ENCODE measurements around the gene STK11. TPM values are rescaled to one million over a fixed set of nuclear protein-coding genes. Genes with fewer than 3 reads are reported as not detected.
A peak's percentile ranks its signal among the peaks of the same experiment; 100 is the strongest.
"Not testable (repeated sequence)": the region's sequence is repeated elsewhere in the genome, so short reads cannot be mapped to it uniquely, and the experiment has no call there.

Gene STK11
- total RNA-seq, 1 donor from 2014 or later: 64.8 TPM

DNA sequence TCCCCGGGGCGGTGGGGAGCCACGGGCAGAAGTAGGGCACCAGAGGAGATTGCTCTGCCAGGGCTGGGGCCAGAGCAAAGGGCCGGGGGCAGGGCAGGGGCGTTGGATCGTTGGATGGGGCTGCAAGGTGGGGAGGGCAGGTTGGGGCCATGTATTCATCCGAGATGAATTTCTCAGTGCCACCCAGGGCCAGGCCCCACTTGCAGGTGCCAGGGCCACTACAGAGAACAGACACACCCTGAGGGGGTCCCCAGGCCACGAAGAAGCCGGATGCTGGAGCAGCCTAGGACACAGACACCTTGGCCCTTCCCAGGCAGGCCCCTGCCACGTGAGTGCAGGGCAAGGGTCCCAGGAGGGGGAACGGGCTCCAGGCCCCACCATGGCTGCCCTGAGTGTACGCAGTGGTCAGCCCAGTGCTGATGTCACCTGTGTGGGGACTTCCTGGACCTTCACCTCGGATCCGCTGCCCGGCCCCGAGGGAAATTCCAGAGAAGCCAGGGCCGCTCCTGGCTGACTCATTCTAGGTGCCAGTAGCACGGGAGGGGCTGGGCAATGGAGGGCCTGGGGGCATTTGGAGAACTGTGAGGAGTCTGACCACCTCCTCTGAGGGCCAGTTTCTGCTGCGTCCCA is 21.9 kb upstream of the STK11 start:
- Mint-ChIP-seq H3K27ac (no peak overlapping the region), H3K36me3 (no peaks in the 10 kb centered on the region)
- TF ChIP-seq CTCF (conservative IDR thresholded peaks at IDR 0.05): no peak

DNA sequence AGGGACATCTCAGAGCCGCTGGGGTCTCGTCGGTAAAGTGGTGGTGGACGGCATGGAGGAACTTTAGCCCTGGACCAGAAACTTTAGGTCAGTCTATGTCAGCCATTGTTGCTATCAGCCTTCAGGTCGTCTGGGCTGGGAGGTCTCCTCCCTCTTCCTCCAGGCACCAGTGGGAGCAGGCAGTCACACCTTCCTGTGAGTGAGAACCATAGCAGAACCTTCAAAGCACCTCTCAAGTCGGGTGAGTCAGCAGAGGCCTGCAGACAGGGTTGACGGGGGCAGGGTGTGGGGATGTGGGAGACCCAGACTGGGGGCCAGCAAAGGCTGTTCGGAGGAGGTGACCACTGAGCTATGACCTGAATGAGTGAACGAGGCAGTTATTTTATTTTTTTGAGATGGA is 16.2 kb upstream of the STK11 start:
- Mint-ChIP-seq H3K4me3 (no peak overlapping the region), H3K36me3 (no peaks in the 10 kb centered on the region), H3K9me3 (no peaks in the 10 kb centered on the region), H3K4me1 (ENCODE audit: unreplicated experiment) (peaks cover 9% of the 10 kb centered on the region), H3K27ac (peak overlapping the region; percentile 50), H3K27me3 (no peaks in the 10 kb centered on the region)
- TF ChIP-seq CTCF (conservative IDR thresholded peaks at IDR 0.05): no peak
- no peak for DNase-seq (ENCODE audit: extremely low spot score, unreplicated experiment)

More for the DNA sequence above, 21.9 kb upstream of the STK11 start:
- Mint-ChIP-seq H3K4me3 (no peak overlapping the region), H3K4me1 (ENCODE audit: unreplicated experiment) (peaks cover 15% of the 10 kb centered on the region), H3K27me3 (peaks cover 3% of the 10 kb centered on the region), H3K9me3 (no peaks in the 10 kb centered on the region)
- DNase-seq (ENCODE audit: extremely low spot score, unreplicated experiment): no peak

GRCh38 chr19:1199531-1199930 is 6.0 kb upstream of the STK11 start:
- H3K27ac Mint-ChIP-seq: no peak overlapping the region
- no peak for TF ChIP-seq CTCF (conservative IDR thresholded peaks at IDR 0.05)
- no peaks in the 10 kb centered on the region for H3K36me3 Mint-ChIP-seq
- H3K4me3 Mint-ChIP-seq: no peak overlapping the region
- no peaks in the 10 kb centered on the region for H3K27me3 Mint-ChIP-seq
- peaks cover 11% of the 10 kb centered on the region for H3K4me1 Mint-ChIP-seq (ENCODE audit: unreplicated experiment)
- no peak for DNase-seq (ENCODE audit: extremely low spot score, unreplicated experiment)
- H3K9me3 Mint-ChIP-seq: no peaks in the 10 kb centered on the region

DNA sequence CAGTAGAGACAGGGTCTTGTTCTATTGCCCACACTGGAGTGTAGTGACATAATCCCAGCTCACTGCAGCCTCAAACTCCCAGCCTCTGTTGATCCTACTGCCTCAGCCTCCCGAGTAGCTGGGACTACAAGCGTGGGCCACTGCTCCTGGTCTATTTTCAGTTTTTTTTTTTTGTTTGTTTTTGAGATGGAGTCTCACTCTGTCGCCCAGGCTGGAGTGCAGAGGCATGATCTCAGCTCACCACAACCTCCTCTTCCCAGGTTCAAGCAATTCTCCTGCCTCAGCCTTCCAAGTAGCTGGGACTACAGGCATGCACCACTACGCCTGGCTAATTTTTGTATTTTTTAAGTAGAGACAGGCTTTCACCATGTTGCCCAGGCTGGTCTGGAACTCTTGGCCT is 5.0 kb upstream of the STK11 start:
- DNase-seq (ENCODE audit: extremely low spot score, unreplicated experiment); H3K9me3 Mint-ChIP-seq; H3K4me3 Mint-ChIP-seq; H3K36me3 Mint-ChIP-seq; H3K27me3 Mint-ChIP-seq; H3K27ac Mint-ChIP-seq: not testable (repeated sequence)
- H3K4me1 Mint-ChIP-seq (ENCODE audit: unreplicated experiment): peaks cover 11% of the 10 kb centered on the region

- H3K27ac Mint-ChIP-seq: peak overlapping the region; percentile 87
- DNase-seq (ENCODE audit: extremely low spot score, unreplicated experiment): no peak
- no peak for TF ChIP-seq CTCF (conservative IDR thresholded peaks at IDR 0.05)
- H3K4me3 Mint-ChIP-seq: peak overlapping the region; percentile 90
- no peaks in the 10 kb centered on the region for H3K27me3 Mint-ChIP-seq
- no peaks in the 10 kb centered on the region for H3K9me3 Mint-ChIP-seq
- no peaks in the 10 kb centered on the region for H3K36me3 Mint-ChIP-seq
- H3K4me1 Mint-ChIP-seq (ENCODE audit: unreplicated experiment): peaks cover 11% of the 10 kb centered on the region
These were observed 729 bp downstream of the STK11 start for GRCh38 chr19:1206150-1206863.

GRCh38 chr19:1206864-1207450 is 1.4 kb downstream of the STK11 start:
- Mint-ChIP-seq H3K27ac (peak overlapping the region; percentile 87), H3K9me3 (no peaks in the 10 kb centered on the region), H3K27me3 (no peaks in the 10 kb centered on the region), H3K4me1 (ENCODE audit: unreplicated experiment) (peaks cover 15% of the 10 kb centered on the region), H3K4me3 (peak overlapping the region; percentile 90), H3K36me3 (peaks cover 3% of the 10 kb centered on the region)
- DNase-seq (ENCODE audit: extremely low spot score, unreplicated experiment): no peak
- no peak for TF ChIP-seq CTCF (conservative IDR thresholded peaks at IDR 0.05)

DNA sequence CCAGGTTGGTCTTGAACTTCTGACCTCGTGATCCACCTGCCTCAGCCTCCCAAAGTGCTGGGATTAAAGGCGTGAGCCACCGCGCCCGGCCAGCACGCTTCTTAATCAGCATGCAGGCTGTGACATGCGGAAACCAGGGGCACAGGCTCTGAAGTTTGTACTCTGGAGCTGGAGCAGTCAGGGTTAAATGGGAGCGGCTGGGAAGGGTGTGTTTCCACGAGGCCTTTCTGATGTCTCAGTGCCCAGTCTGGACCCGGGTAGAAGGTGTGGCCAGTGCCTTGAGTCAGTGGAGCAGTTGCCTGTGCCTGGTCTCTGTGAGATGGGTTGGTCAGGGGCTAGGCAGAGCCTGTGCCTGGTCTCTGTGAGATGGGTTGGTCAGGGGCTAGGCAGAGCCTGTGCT is 3.3 kb downstream of the STK11 start:
- not testable (repeated sequence) for DNase-seq (ENCODE audit: extremely low spot score, unreplicated experiment); H3K36me3 Mint-ChIP-seq; H3K9me3 Mint-ChIP-seq; H3K4me3 Mint-ChIP-seq; H3K27me3 Mint-ChIP-seq
- Mint-ChIP-seq H3K27ac (peak overlapping the region; percentile 13), H3K4me1 (ENCODE audit: unreplicated experiment) (peaks cover 13% of the 10 kb centered on the region)

Data from type B pancreatic cell (in vitro differentiated cells).